ENCODE results near the gene PLTP.

PLTP gene

GRCh38 chr20:45951925-45952834 is 40.2 kb upstream of the PLTP start:
- peaks cover 64 to 70% of the 10 kb centered on the region in 2 donors for H3K36me3 ChIP-seq (ENCODE audit: control insufficient read depth in 2 of 2, insufficient read depth in 2 of 2, low read length in 2 of 2)
- H3K27ac ChIP-seq (ENCODE audit: low read depth in 2 of 2, low read length in 2 of 2): no peak overlapping the region
- no peaks in the 10 kb centered on the region for H3K9me3 ChIP-seq (ENCODE audit: control insufficient read depth in 2 of 2, low read length in 2 of 2)
- H3K4me1 ChIP-seq (ENCODE audit: control insufficient read depth in 2 of 2, insufficient read depth in 2 of 2, low read length in 2 of 2): no peaks in the 10 kb centered on the region
- H3K4me3 ChIP-seq (ENCODE audit: low read length in 2 of 2): no peak overlapping the region
- no peaks in the 10 kb centered on the region for H3K27me3 ChIP-seq (ENCODE audit: control insufficient read depth in 2 of 2, insufficient read depth in 2 of 2, low read length in 2 of 2)
- no peak overlapping the region for H3K9ac ChIP-seq (ENCODE audit: low read depth in 1 of 2, low read length in 2 of 2)

GRCh38 chr20:45950330-45950646 is 38.3 kb upstream of the PLTP start:
- Histone ChIP-seq H3K9me3 (ENCODE audit: control insufficient read depth in 2 of 2, low read length in 2 of 2) (no peaks in the 10 kb centered on the region), H3K9ac (ENCODE audit: low read depth in 1 of 2, low read length in 2 of 2) (no peak overlapping the region), H3K27me3 (ENCODE audit: control insufficient read depth in 2 of 2, insufficient read depth in 2 of 2, low read length in 2 of 2) (no peaks in the 10 kb centered on the region), H3K4me3 (ENCODE audit: low read length in 2 of 2) (no peak overlapping the region), H3K4me1 (ENCODE audit: control insufficient read depth in 2 of 2, insufficient read depth in 2 of 2, low read length in 2 of 2) (no peaks in the 10 kb centered on the region), H3K36me3 (ENCODE audit: control insufficient read depth in 2 of 2, insufficient read depth in 2 of 2, low read length in 2 of 2) (peaks cover 77 to 80% of the 10 kb centered on the region in 2 donors), H3K27ac (ENCODE audit: low read depth in 2 of 2, low read length in 2 of 2) (no peak overlapping the region)

GRCh38 chr20:45949542-45950329 is 37.8 kb upstream of the PLTP start:
- Histone ChIP-seq H3K27ac (ENCODE audit: low read depth in 2 of 2, low read length in 2 of 2) (no peak overlapping the region), H3K9ac (ENCODE audit: low read depth in 1 of 2, low read length in 2 of 2) (no peak overlapping the region), H3K36me3 (ENCODE audit: control insufficient read depth in 2 of 2, insufficient read depth in 2 of 2, low read length in 2 of 2) (peaks cover 82 to 86% of the 10 kb centered on the region in 2 donors)

GRCh38 chr20:45948742-45949541 is 37.0 kb upstream of the PLTP start:
- H3K27ac ChIP-seq (ENCODE audit: low read depth in 2 of 2, low read length in 2 of 2): no peak overlapping the region

More at GRCh38 chr20:45949542-45950329, 37.8 kb upstream of the PLTP start:
- no peaks in the 10 kb centered on the region for H3K9me3 ChIP-seq (ENCODE audit: control insufficient read depth in 2 of 2, low read length in 2 of 2)
- H3K4me1 ChIP-seq (ENCODE audit: control insufficient read depth in 2 of 2, insufficient read depth in 2 of 2, low read length in 2 of 2): no peaks in the 10 kb centered on the region
- no peaks in the 10 kb centered on the region for H3K27me3 ChIP-seq (ENCODE audit: control insufficient read depth in 2 of 2, insufficient read depth in 2 of 2, low read length in 2 of 2)
- no peak overlapping the region for H3K4me3 ChIP-seq (ENCODE audit: low read length in 2 of 2)

GRCh38 chr20:45948261-45948733 is 36.3 kb upstream of the PLTP start:
- Histone ChIP-seq H3K36me3 (ENCODE audit: control insufficient read depth in 2 of 2, insufficient read depth in 2 of 2, low read length in 2 of 2) (peaks cover 93 to 95% of the 10 kb centered on the region in 2 donors), H3K4me3 (ENCODE audit: low read length in 2 of 2) (no peak overlapping the region), H3K27me3 (ENCODE audit: control insufficient read depth in 2 of 2, insufficient read depth in 2 of 2, low read length in 2 of 2) (no peaks in the 10 kb centered on the region), H3K4me1 (ENCODE audit: control insufficient read depth in 2 of 2, insufficient read depth in 2 of 2, low read length in 2 of 2) (no peaks in the 10 kb centered on the region), H3K9ac (ENCODE audit: low read depth in 1 of 2, low read length in 2 of 2) (no peak overlapping the region), H3K27ac (ENCODE audit: low read depth in 2 of 2, low read length in 2 of 2) (no peak overlapping the region), H3K9me3 (ENCODE audit: control insufficient read depth in 2 of 2, low read length in 2 of 2) (no peaks in the 10 kb centered on the region)

More at GRCh38 chr20:45948742-45949541, 37.0 kb upstream of the PLTP start:
- Histone ChIP-seq H3K9me3 (ENCODE audit: control insufficient read depth in 2 of 2, low read length in 2 of 2) (no peaks in the 10 kb centered on the region), H3K4me3 (ENCODE audit: low read length in 2 of 2) (no peak overlapping the region), H3K4me1 (ENCODE audit: control insufficient read depth in 2 of 2, insufficient read depth in 2 of 2, low read length in 2 of 2) (no peaks in the 10 kb centered on the region), H3K9ac (ENCODE audit: low read depth in 1 of 2, low read length in 2 of 2) (no peak overlapping the region), H3K27me3 (ENCODE audit: control insufficient read depth in 2 of 2, insufficient read depth in 2 of 2, low read length in 2 of 2) (no peaks in the 10 kb centered on the region), H3K36me3 (ENCODE audit: control insufficient read depth in 2 of 2, insufficient read depth in 2 of 2, low read length in 2 of 2) (peaks cover 89 to 94% of the 10 kb centered on the region in 2 donors)

DNA sequence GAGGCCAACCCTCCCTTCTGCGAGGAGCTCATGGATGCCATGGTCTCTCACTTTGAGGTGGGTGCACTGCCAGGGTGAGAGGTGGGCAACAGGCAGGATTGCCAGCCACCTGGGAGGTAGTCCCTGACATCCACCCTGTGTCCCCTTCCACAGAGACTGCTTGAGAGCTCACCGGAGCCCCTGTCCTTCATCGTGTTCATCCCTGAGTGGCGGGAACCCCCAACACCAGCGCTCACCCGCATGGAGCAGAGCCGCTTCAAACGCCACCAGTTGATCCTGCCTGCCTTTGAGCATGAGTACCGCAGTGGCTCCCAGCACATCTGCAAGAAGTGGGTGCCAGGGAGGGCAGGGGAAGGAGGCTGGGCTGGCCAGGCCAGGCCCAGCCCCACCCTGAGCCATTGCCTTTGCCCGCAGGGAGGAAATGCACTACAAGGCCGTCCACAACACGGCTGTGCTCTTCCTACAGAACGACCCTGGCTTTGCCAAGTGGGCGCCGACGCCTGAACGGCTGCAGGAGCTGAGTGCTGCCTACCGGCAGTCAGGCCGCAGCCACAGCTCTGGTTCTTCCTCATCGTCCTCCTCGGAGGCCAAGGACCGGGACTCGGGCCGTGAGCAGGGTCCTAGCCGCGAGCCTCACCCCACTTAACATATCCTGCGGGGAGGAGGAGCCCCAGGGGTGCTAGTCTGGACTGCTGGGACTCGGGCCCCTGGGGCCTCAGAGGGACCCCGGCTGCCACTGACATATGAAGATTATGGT is 35.3 kb upstream of the PLTP start:
- Histone ChIP-seq H3K27ac (ENCODE audit: low read depth in 2 of 2, low read length in 2 of 2) (no peak overlapping the region), H3K4me3 (ENCODE audit: low read length in 2 of 2) (no peak overlapping the region), H3K27me3 (ENCODE audit: control insufficient read depth in 2 of 2, insufficient read depth in 2 of 2, low read length in 2 of 2) (no peaks in the 10 kb centered on the region), H3K4me1 (ENCODE audit: control insufficient read depth in 2 of 2, insufficient read depth in 2 of 2, low read length in 2 of 2) (no peaks in the 10 kb centered on the region), H3K9ac (ENCODE audit: low read depth in 1 of 2, low read length in 2 of 2) (no peak overlapping the region), H3K9me3 (ENCODE audit: control insufficient read depth in 2 of 2, low read length in 2 of 2) (no peaks in the 10 kb centered on the region), H3K36me3 (ENCODE audit: control insufficient read depth in 2 of 2, insufficient read depth in 2 of 2, low read length in 2 of 2) (peaks cover 91 to 92% of the 10 kb centered on the region in 2 donors)

GRCh38 chr20:45946149-45946970 is 34.4 kb upstream of the PLTP start:
- peaks cover 82 to 85% of the 10 kb centered on the region in 2 donors for H3K36me3 ChIP-seq (ENCODE audit: control insufficient read depth in 2 of 2, insufficient read depth in 2 of 2, low read length in 2 of 2)
- no peak overlapping the region for H3K9ac ChIP-seq (ENCODE audit: low read depth in 1 of 2, low read length in 2 of 2)
- no peaks in the 10 kb centered on the region for H3K9me3 ChIP-seq (ENCODE audit: control insufficient read depth in 2 of 2, low read length in 2 of 2)
- H3K27ac ChIP-seq (ENCODE audit: low read depth in 2 of 2, low read length in 2 of 2): no peak overlapping the region
- no peak overlapping the region for H3K4me3 ChIP-seq (ENCODE audit: low read length in 2 of 2)
- H3K4me1 ChIP-seq (ENCODE audit: control insufficient read depth in 2 of 2, insufficient read depth in 2 of 2, low read length in 2 of 2): no peaks in the 10 kb centered on the region
- H3K27me3 ChIP-seq (ENCODE audit: control insufficient read depth in 2 of 2, insufficient read depth in 2 of 2, low read length in 2 of 2): no peaks in the 10 kb centered on the region

DNA sequence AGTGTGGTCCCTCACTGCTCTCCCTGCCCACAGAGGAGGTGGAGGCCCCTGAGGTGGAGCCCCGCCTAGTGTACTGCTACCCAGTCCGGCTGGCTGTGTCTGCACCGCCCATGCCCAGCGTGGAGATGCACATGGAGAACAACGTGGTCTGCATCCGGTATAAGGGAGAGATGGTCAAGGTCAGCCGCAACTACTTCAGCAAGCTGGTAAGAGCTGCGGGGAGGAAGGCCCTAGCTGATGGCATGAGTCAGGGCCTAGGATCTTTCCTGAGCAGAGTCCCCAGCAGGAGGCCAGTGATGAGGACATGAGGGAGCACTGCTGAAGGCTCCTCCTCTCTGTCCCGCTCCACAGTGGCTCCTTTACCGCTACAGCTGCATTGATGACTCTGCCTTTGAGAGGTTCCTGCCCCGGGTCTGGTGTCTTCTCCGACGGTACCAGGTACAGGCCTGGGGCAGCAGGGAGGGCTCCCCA is 33.8 kb upstream of the PLTP start:
- Histone ChIP-seq H3K9ac (ENCODE audit: low read depth in 1 of 2, low read length in 2 of 2) (no peak overlapping the region), H3K27ac (ENCODE audit: low read depth in 2 of 2, low read length in 2 of 2) (no peak overlapping the region)

More for the DNA sequence above, 33.8 kb upstream of the PLTP start:
- no peaks in the 10 kb centered on the region for H3K4me1 ChIP-seq (ENCODE audit: control insufficient read depth in 2 of 2, insufficient read depth in 2 of 2, low read length in 2 of 2)
- no peak overlapping the region for H3K4me3 ChIP-seq (ENCODE audit: low read length in 2 of 2)
- no peaks in the 10 kb centered on the region for H3K27me3 ChIP-seq (ENCODE audit: control insufficient read depth in 2 of 2, insufficient read depth in 2 of 2, low read length in 2 of 2)
- no peaks in the 10 kb centered on the region for H3K9me3 ChIP-seq (ENCODE audit: control insufficient read depth in 2 of 2, low read length in 2 of 2)
- H3K36me3 ChIP-seq (ENCODE audit: control insufficient read depth in 2 of 2, insufficient read depth in 2 of 2, low read length in 2 of 2): peaks cover 84 to 87% of the 10 kb centered on the region in 2 donors
